Hepatocyte (in vitro differentiated cells): Measurements from ENCODE around the gene USP22.

ENCODE experiments used
- CTCF ChIP-seq: fragments of 200-600 bp; sonication (generic); IDR thresholded peaks from 2 replicates; pipeline ENCODE4 v1.5.1; 2016; ENCODE audit warnings: antibody characterized with exemption, mild to moderate bottlenecking; ENCODE audit not compliant: poor library complexity
- EZH2phosphoT487 ChIP-seq: fragments of 200-600 bp; sonication (generic); IDR thresholded peaks from one replicate; pipeline ENCODE4 v1.6.1; 2018; ENCODE audit warnings: antibody characterized with exemption, mild to moderate bottlenecking, low read depth, moderate library complexity; ENCODE audit not compliant: unreplicated experiment, severe bottlenecking

GRCh38 chr17:20970329-20970728 is 72.5 kb downstream of the USP22 start:
- TF ChIP-seq EZH2phosphoT487: no peak
- no peak for TF ChIP-seq CTCF
